Heart left ventricle (tissue), 16 donors: Measurements from ENCODE around the gene OXSR1. TPM values are rescaled to one million over a fixed set of nuclear protein-coding genes. Genes with fewer than 3 reads are reported as not detected.

Experiments
- ATAC-seq, 4 donors: fragments of 200-7000 bp; cut with Tn5 transposase; one replicate each; pipeline ENCODE4 v1.9.1; 2020 to 2022; ENCODE audit warnings: moderate library complexity in 4 of 4, mild to moderate bottlenecking in 3 of 4, moderate number of reproducible peaks in 1 of 4
- DNase-seq, 5 donors: peaks; one replicate each; pipeline ENCODE4 v3.0.0-alpha.2; 2020
- H3K27ac ChIP-seq, 12 donors: fragments of 200-600 bp; sonication (generic) in 4 of 12; one replicate each; pipeline versions ENCODE4 v1.5.0 to v1.8.0; 2016 to 2022; ENCODE audit warnings: mild to moderate bottlenecking in 2 of 12
- H3K27me3 ChIP-seq, 9 donors: fragments of 200-600 bp; sonication (generic) in 2 of 9; one replicate each; pipeline versions ENCODE4 v1.5.1 to v1.8.0; 2016 to 2022; ENCODE audit warnings: mild to moderate bottlenecking in 3 of 9
- H3K36me3 ChIP-seq, 9 donors: fragments of 200-600 bp; sonication (generic) in 2 of 9; one replicate each; pipeline versions ENCODE4 v1.5.0 to v1.8.0; 2018 to 2022; ENCODE audit warnings: mild to moderate bottlenecking in 2 of 9
- H3K4me1 ChIP-seq, 12 donors: fragments of 200-600 bp; sonication (generic) in 4 of 12; one replicate each; pipeline versions ENCODE4 v1.5.0 to v1.8.0; 2016 to 2022; ENCODE audit warnings: mild to moderate bottlenecking in 3 of 12
- H3K4me3 ChIP-seq, 12 donors: fragments of 200-600 bp; sonication (generic) in 4 of 12; one replicate each; pipeline versions ENCODE4 v1.5.0 to v1.8.0; 2017 to 2022; ENCODE audit warnings: mild to moderate bottlenecking in 9 of 12, moderate library complexity in 4 of 12
- H3K9me3 ChIP-seq, 12 donors: fragments of 200-600 bp; sonication (generic) in 4 of 12; one replicate each; pipeline versions ENCODE4 v1.5.0 to v1.8.0; 2016 to 2022; ENCODE audit warnings: mild to moderate bottlenecking in 1 of 12
- CTCF ChIP-seq, 12 donors: fragments of 200-600 bp; sonication (generic) in 4 of 12; IDR thresholded peaks; one replicate each; pipeline versions ENCODE4 v1.5.0 to v1.8.0; 2018 to 2022; ENCODE audit warnings: antibody characterized with exemption in 12 of 12, mild to moderate bottlenecking in 5 of 12
- POLR2A ChIP-seq, 2 donors: fragments of 450-650 bp; IDR thresholded peaks; one replicate each; pipeline ENCODE4 v1.6.1; 2017; ENCODE audit warnings: antibody characterized with exemption in 2 of 2, mild to moderate bottlenecking in 2 of 2, moderate library complexity in 2 of 2
- WGBS, 4 donors: extraction: QIAGEN DNeasy Blood & Tissue Kit in 2 of 4; methylation state at CpG; one replicate each; pipeline versions ENCODE4 v1.1.5 to v1.1.7; 2013 to 2018; 5-methylcytosine and 5-hydroxymethylcytosine counted together
- intact Hi-C, 10 donors: fragments of 100-400 bp; cut with DNase I; formaldehyde crosslinking; loops; one replicate each; pipeline versions ENCODE4 v1.11.1 to v1.14.2; 2022
- polyA plus RNA-seq, 2 donors: library from polyadenylated mRNA; stranded (reverse); fragments of 200-250 nt; gene quantifications; one replicate each; pipeline ENCODE4 v1.2.3, GENCODE V29; 2013
- total RNA-seq, 9 donors: library from RNA; depleted of rRNA in 2 of 9; stranded (reverse); fragments of >200 nt in 2 of 9; fragmentation: NEBNext Ultra II Directional in 3 of 9; extraction: Animal tissue kit (Norgen Biotek cat#: 25700) in 3 of 9; gene quantifications; one replicate each; pipeline versions ENCODE4 v1.1.0 to v1.2.4, GENCODE V29; 2016 to 2023
- donor health status: ischemic (EF 13 %, LVEDD 7.1; RV severe dilation, severe dysfunction).
- donor health status: healthy with polysubstance abuse.
- donor health status: DM: no; HTN: yes; CAD: no.
- donor health status: DM: no; HTN: no; CAD: no.
- donor health status: ischemic (EF 25% LVEDD 6.9; RV normal size, moderate dysfunction).
- donor health status: ischemic (EF 25% LVEDD 5.7; RV mildly dilated, moderate dysfunction).
- donor health status: healthy.
- donor health status: DM: yes; HTN: yes; CAD: no.
- donor health status: ischemic (EF 35%, LVEDD 5.7; RV mildly dilated, moderate dysfunction).
- donor health status: nonischemic (EF 11% LVEDD 7.7; RV severe dilation, severe dysfunction).
- donor health status: DM: yes; HTN: yes; CAD: no.
- donor health status: PGD.
- donor health status: ischemic (EF 29% LVEDD 5.4; RV normal size, mild dysfunction).
- donor health status: nonischemic (EF 23%, LVEDD 6.1; RV moderate dilation, normal function).

Gene OXSR1
- total and polyA plus RNA-seq, 11 donors = 10.4 to 38.3 (median 31.7) TPM

GRCh38 chr3:38165722-38166387 is 518 bp downstream of the OXSR1 start:
- intact Hi-C loops = loop anchor here in 6 of 10 donors (1.0 to 2.0 kb wide), 3 partner anchors 27 to 29 kb away; partner anchors contain the start of genes ACAA1 (in 5 of the 6) and MYD88 (in 1 of the 6)
- WGBS, 4 donors = 1 to 2% (median 1%) methylated on average over 37 to 62 of the region's 62 CpGs
- H3K4me1 ChIP-seq = peaks cover 0 to 35% (median 15%) of the 10 kb centered on the region in 12 donors
- peak overlapping the region; percentile 65 to 99 (median 91) for H3K4me3 ChIP-seq
- H3K27me3 ChIP-seq = no peaks in the 10 kb centered on the region
- peak in 1 of 12 donors; percentile 3 for TF ChIP-seq CTCF (IDR thresholded peaks at IDR 0.05)
- no peak for TF ChIP-seq POLR2A (IDR thresholded peaks at IDR 0.05)
- H3K27ac ChIP-seq = peak overlapping the region; percentile 89 to 99 (median 97)
- H3K36me3 ChIP-seq = no peaks in the 10 kb centered on the region
- no peaks in the 10 kb centered on the region for H3K9me3 ChIP-seq
- ATAC-seq (peak in 2 of 4 donors; percentile 21 to 45), DNase-seq (peak in 2 of 5 donors; percentile 70 to 72)

- TF ChIP-seq POLR2A (IDR thresholded peaks at IDR 0.05) = no peak
- no peak for TF ChIP-seq CTCF (IDR thresholded peaks at IDR 0.05)
- intact Hi-C loops = no loop called here
- H3K27ac ChIP-seq = no peak overlapping the region
- no peaks in the 10 kb centered on the region for H3K36me3 ChIP-seq
- DNase-seq (no peak), ATAC-seq (no peak)
- H3K27me3 ChIP-seq = no peaks in the 10 kb centered on the region
- no peak overlapping the region for H3K4me3 ChIP-seq
- peaks cover 0 to 45% (median 15%) of the 10 kb centered on the region in 12 donors for H3K4me1 ChIP-seq
- H3K9me3 ChIP-seq = no peaks in the 10 kb centered on the region
- 86 to 88% (median 87%) methylated on average over 4 of the region's 4 CpGs for WGBS, 4 donors
These were observed 2.3 kb downstream of the OXSR1 start for GRCh38 chr3:38167591-38167990.

GRCh38 chr3:38168151-38169026 is 3.1 kb downstream of the OXSR1 start:
- H3K4me1 ChIP-seq = peaks cover 0 to 49% (median 15%) of the 10 kb centered on the region in 12 donors
- DNase-seq = no peak
- intact Hi-C loops = no loop called here
- no peaks in the 10 kb centered on the region for H3K9me3 ChIP-seq
- H3K36me3 ChIP-seq = no peaks in the 10 kb centered on the region
- WGBS, 4 donors = 94 to 96% (median 94%) methylated on average over 4 of the region's 4 CpGs
- H3K27ac ChIP-seq = no peak overlapping the region
- H3K4me3 ChIP-seq = no peak overlapping the region
- H3K27me3 ChIP-seq = no peaks in the 10 kb centered on the region
- TF ChIP-seq CTCF (IDR thresholded peaks at IDR 0.05) = no peak
- TF ChIP-seq POLR2A (IDR thresholded peaks at IDR 0.05) = no peak
- no peak for ATAC-seq

GRCh38 chr3:38169027-38169317 is 3.6 kb downstream of the OXSR1 start:
- Histone ChIP-seq H3K36me3 (no peaks in the 10 kb centered on the region), H3K27ac (no peak overlapping the region), H3K4me1 (peaks cover 0 to 54% (median 15%) of the 10 kb centered on the region in 12 donors), H3K9me3 (no peaks in the 10 kb centered on the region), H3K27me3 (no peaks in the 10 kb centered on the region), H3K4me3 (no peak overlapping the region)
- TF ChIP-seq CTCF (IDR thresholded peaks at IDR 0.05) = no peak
- no peak for TF ChIP-seq POLR2A (IDR thresholded peaks at IDR 0.05)
- intact Hi-C loops = no loop called here
- ATAC-seq (no peak), DNase-seq (no peak)
- WGBS, 4 donors = 84 to 90% (median 87%) methylated on average over 1 of the region's 1 CpG
